ENCODE data around the gene PRPF19. TPM values are rescaled to one million over a fixed set of nuclear protein-coding genes. Genes with fewer than 3 reads are reported as not detected.

The PRPF19 gene
- total RNA-seq, 2 donors from 2014 or later = 22.1 to 27.0 TPM

- DNase-seq (no peak), ATAC-seq (no peak)
- H3K9me3 ChIP-seq = no peaks in the 10 kb centered on the region
- no peak overlapping the region for H3K27ac ChIP-seq
- 81 to 83% methylated on average over 10 of the region's 10 CpGs for WGBS, 2 donors
- intact Hi-C loops (cut with DNase I) = no loop called here
- H3K4me1 ChIP-seq = peaks cover 24% of the 10 kb centered on the region
- H3K36me3 ChIP-seq (replicated peaks in 1 of 2; ENCODE audit: insufficient read depth in 1 of 2, low read depth in 2 of 2) = peaks cover 0 to 4% of the 10 kb centered on the region in 2 donors
- TF ChIP-seq POLR2A (IDR thresholded peaks at IDR 0.05) (no peak), CTCF (IDR thresholded peaks at IDR 0.05) (no peak)
- H3K27me3 ChIP-seq = no peaks in the 10 kb centered on the region
- H3K4me3 ChIP-seq = no peak overlapping the region
Measured at GRCh38 chr11:60848714-60849151, 57.7 kb downstream of the PRPF19 start.

- TF ChIP-seq POLR2A (IDR thresholded peaks at IDR 0.05) = no peak
- TF ChIP-seq CTCF (IDR thresholded peaks at IDR 0.05) = no peak
- intact Hi-C loops (cut with DNase I) = no loop called here
- ATAC-seq (no peak), DNase-seq (no peak)
- H3K27ac ChIP-seq = no peak overlapping the region
- no peak overlapping the region for H3K4me3 ChIP-seq
- no peaks in the 10 kb centered on the region for H3K9me3 ChIP-seq
- H3K27me3 ChIP-seq = no peaks in the 10 kb centered on the region
- 82 to 84% methylated on average over 12 of the region's 12 CpGs for WGBS, 2 donors
- peaks cover 0 to 4% of the 10 kb centered on the region in 2 donors for H3K36me3 ChIP-seq (replicated peaks in 1 of 2; ENCODE audit: insufficient read depth in 1 of 2, low read depth in 2 of 2)
- peaks cover 32% of the 10 kb centered on the region for H3K4me1 ChIP-seq
Measured at GRCh38 chr11:60847896-60848295, 58.5 kb downstream of the PRPF19 start.

- ATAC-seq (no peak), DNase-seq (no peak)
- no peaks in the 10 kb centered on the region for H3K9me3 ChIP-seq
- peaks cover 31% of the 10 kb centered on the region for H3K4me1 ChIP-seq
- TF ChIP-seq CTCF (IDR thresholded peaks at IDR 0.05) = no peak
- TF ChIP-seq POLR2A (IDR thresholded peaks at IDR 0.05) = no peak
- WGBS, 2 donors = 71 to 74% methylated on average over 11 to 13 of the region's 13 CpGs
- no peaks in the 10 kb centered on the region for H3K27me3 ChIP-seq
- H3K27ac ChIP-seq = no peak overlapping the region
- intact Hi-C loops (cut with DNase I) = no loop called here
- H3K36me3 ChIP-seq (replicated peaks in 1 of 2; ENCODE audit: insufficient read depth in 1 of 2, low read depth in 2 of 2) = peaks cover 0 to 4% of the 10 kb centered on the region in 2 donors
- no peak overlapping the region for H3K4me3 ChIP-seq
Measured at GRCh38 chr11:60847281-60847680, 59.1 kb downstream of the PRPF19 start.

GRCh38 chr11:60845338-60845737 lies 61.0 kb downstream of the PRPF19 start:
- 81 to 84% methylated on average over 8 of the region's 8 CpGs for WGBS, 2 donors
- Histone ChIP-seq H3K27me3 (no peaks in the 10 kb centered on the region), H3K9me3 (no peaks in the 10 kb centered on the region), H3K27ac (peak overlapping the region in 2 of 4 donors; percentile 7 to 11), H3K4me1 (peaks cover 40% of the 10 kb centered on the region), H3K4me3 (no peak overlapping the region), H3K36me3 (replicated peaks in 1 of 2; ENCODE audit: insufficient read depth in 1 of 2, low read depth in 2 of 2) (peaks cover 0 to 2% of the 10 kb centered on the region in 2 donors)
- ATAC-seq (no peak), DNase-seq (no peak)
- intact Hi-C loops (cut with DNase I) = no loop called here
- TF ChIP-seq POLR2A (IDR thresholded peaks at IDR 0.05) (no peak), CTCF (IDR thresholded peaks at IDR 0.05) (no peak)

- ATAC-seq = no peak
- no peaks in the 10 kb centered on the region for H3K9me3 ChIP-seq
- intact Hi-C loops (cut with DNase I) = no loop called here
- peak overlapping the region in 2 of 4 donors; percentile 7 to 11 for H3K27ac ChIP-seq
- 29 to 35% methylated on average over 4 of the region's 4 CpGs for WGBS, 2 donors
- no peak overlapping the region for H3K4me3 ChIP-seq
- DNase-seq = peak in 2 of 4 donors; percentile 33 to 36
- H3K27me3 ChIP-seq = no peaks in the 10 kb centered on the region
- H3K4me1 ChIP-seq = peaks cover 40% of the 10 kb centered on the region
- no peaks in the 10 kb centered on the region for H3K36me3 ChIP-seq (replicated peaks in 1 of 2; ENCODE audit: insufficient read depth in 1 of 2, low read depth in 2 of 2)
- no peak for TF ChIP-seq CTCF (IDR thresholded peaks at IDR 0.05)
- TF ChIP-seq POLR2A (IDR thresholded peaks at IDR 0.05) = no peak
Measured at GRCh38 chr11:60844870-60845221, 61.5 kb downstream of the PRPF19 start.
